Fibroblast of lung (primary cell): ENCODE results near the gene C4orf50.

Experiments used
- EZH2 ChIP-seq: IDR thresholded peaks from 2 replicates; pipeline ENCODE4 v1.5.1; 2012; ENCODE audit warnings: low read length, control low read depth, mild to moderate bottlenecking; ENCODE audit errors: missing control alignments
- TF ChIP-seq, protein P1 (sequence below), 2 donors: IDR thresholded peaks in 1 of 2; conservative IDR thresholded peaks in 1 of 2; 1 replicate in 1 of 2; 2 replicates in 1 of 2; pipeline ENCODE4 v1.5.1; 2011 to 2012; ENCODE audit warnings: low read length in 2 of 2, control low read depth in 1 of 2, inconsistent platforms in 1 of 2, low read depth in 1 of 2, mild to moderate bottlenecking in 1 of 2

DNA sequence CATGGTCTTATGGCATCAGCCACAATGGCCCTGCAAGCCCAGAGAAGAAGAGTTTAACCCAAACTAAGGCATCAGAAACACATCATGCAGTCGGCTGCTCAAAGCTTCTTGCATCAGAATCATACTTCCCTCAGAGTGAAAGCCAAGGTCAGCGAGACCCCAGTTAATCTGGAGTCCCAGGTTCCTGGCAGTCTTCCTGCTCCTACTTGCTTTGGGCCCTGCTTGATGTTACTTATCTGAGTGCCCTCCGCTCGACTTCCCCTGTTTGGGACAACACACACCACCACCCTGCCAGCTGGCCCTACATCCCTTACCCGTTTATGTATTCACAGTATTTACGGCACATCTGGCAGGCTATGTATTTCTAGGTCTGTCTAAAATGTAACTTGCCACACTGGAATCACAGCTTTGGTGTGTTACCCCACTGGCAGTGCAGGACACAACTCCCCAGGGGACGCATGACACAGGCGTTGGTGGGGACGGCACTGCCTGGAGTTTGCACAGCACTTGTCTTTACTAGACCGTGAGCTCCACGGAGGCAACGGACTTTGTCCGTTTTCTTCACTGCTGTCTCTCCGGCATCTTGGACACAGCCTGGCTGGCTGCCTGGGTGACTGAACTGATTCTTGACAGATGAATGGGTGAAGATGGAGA lies 148.1 kb downstream of the C4orf50 start:
- TF ChIP-seq, protein P1, sequence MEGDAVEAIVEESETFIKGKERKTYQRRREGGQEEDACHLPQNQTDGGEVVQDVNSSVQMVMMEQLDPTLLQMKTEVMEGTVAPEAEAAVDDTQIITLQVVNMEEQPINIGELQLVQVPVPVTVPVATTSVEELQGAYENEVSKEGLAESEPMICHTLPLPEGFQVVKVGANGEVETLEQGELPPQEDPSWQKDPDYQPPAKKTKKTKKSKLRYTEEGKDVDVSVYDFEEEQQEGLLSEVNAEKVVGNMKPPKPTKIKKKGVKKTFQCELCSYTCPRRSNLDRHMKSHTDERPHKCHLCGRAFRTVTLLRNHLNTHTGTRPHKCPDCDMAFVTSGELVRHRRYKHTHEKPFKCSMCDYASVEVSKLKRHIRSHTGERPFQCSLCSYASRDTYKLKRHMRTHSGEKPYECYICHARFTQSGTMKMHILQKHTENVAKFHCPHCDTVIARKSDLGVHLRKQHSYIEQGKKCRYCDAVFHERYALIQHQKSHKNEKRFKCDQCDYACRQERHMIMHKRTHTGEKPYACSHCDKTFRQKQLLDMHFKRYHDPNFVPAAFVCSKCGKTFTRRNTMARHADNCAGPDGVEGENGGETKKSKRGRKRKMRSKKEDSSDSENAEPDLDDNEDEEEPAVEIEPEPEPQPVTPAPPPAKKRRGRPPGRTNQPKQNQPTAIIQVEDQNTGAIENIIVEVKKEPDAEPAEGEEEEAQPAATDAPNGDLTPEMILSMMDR (conservative IDR thresholded peaks at IDR 0.05 in 1 of 2, IDR thresholded peaks at IDR 0.05 in 1 of 2; ENCODE audit: low read depth in 1 of 2, low read length in 2 of 2), result no peak
- TF ChIP-seq EZH2, result no peak
